GM12892 (cell line): ENCODE data around the gene TCTA.

ENCODE experiments used
- DNase-seq: peaks from one replicate; pipeline ENCODE4 v3.0.0; 2011; ENCODE audit not compliant: insufficient read length
- FAIRE-seq: peaks from 2 replicates; lab custom pipeline; 2011; peaks lifted over from hg19 to GRCh38; lab: Jason Lieb, UNC
- POLR2A ChIP-seq: IDR thresholded peaks from 2 replicates; pipeline ENCODE4 v1.6.1; 2011; ENCODE audit warnings: low read depth, low read length, control low read depth
- POLR2AphosphoS5 ChIP-seq: IDR thresholded peaks from 2 replicates; pipeline ENCODE4 v1.6.1; 2011; ENCODE audit warnings: low read depth, low read length, control low read depth
- TAF1 ChIP-seq: IDR thresholded peaks from 2 replicates; pipeline ENCODE4 v1.6.1; 2011; ENCODE audit warnings: low read depth, mild to moderate bottlenecking, control low read depth, low read length, borderline replicate concordance

The TCTA gene

DNA sequence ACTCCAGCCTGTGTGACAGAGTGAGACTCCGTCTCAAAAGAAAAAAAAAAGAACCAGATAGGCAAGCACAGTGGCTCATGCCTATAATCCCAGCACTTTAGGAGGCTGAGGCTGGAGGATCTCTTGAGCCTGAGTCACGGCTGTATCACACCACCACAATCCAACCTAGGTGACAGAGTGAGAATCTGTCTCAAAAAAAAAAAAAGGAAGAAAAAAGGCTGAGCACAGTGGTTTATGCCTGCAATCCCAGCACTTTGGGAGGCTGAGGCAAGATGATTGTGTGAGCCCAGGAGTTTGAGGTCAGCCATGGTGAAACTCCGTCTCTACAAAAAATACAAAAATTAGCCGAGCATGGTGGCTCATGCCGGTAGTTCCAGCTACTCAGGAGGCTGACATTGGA lies 22.5 kb downstream of the TCTA start:
- no peak for TF ChIP-seq POLR2AphosphoS5
- no peak for TF ChIP-seq TAF1
- TF ChIP-seq POLR2A: no peak
- FAIRE-seq: no peak
- DNase-seq: no peak

DNA sequence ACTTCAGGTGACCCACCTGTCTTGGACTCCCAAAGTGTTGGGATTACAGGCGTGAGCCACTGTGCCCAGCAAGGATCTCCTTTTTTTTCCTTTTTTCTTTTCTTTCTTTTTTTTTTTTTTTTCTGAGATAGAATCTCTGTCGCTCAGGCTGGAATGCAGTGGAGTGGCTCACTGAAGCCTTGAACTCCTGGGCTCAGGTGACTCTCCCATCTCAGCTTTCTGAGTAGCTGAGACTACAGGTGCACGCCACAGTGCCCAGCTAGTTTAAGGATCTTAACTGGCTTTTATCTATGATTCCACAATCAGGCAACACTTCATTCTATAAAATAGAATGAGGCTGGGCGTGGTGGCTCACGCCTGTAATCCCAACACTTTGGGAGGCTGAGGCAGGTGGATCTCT lies 33.2 kb downstream of the TCTA start:
- FAIRE-seq (no peak), DNase-seq (no peak)
- TF ChIP-seq POLR2A (no peak), TAF1 (no peak), POLR2AphosphoS5 (no peak)

DNA sequence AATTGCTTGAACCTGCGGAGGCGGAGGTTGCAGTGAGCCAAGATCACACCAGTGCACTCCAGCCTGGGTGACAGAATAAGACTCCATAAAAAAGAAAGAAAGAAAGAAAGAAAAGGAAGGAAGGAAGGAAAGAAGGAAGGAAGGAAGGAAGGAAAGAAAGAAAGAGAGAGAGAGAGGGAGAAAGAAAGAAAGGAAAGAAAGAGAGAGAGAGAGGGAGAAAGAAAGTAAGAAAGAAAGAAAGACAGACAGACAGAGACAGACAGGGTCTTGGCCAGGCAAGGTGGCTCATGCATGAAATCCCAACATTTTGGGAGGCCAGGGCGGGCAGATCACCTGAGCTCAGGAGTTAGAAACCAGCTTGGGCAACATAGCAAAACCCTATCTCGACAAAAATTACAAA lies 41.4 kb downstream of the TCTA start:
- no peak for FAIRE-seq
- DNase-seq: no peak

DNA sequence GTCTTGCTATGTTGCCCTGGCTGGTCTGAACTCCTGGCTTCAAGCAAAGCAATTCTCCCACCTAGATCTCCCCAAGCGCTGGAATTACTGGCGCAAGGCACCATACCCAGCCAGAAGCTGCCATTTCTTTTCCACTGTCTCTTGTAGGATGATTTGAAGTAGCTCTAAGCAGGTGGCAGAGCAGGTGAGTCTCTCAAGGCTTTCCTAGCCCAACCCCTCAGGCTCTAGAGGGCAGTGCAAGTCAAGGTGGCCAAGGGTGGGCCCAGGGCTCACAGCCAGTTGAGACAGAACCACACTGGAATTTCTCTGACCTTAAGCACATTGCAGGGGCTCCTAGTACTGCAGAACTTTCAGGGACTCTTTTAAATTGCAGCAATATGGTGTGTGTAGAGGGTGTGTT lies 42.2 kb downstream of the TCTA start:
- no peak for DNase-seq
- TF ChIP-seq TAF1 (no peak), POLR2AphosphoS5 (no peak), POLR2A (no peak)
- FAIRE-seq: no peak

More for the DNA sequence above, 41.4 kb downstream of the TCTA start:
- TF ChIP-seq POLR2A (no peak), POLR2AphosphoS5 (no peak), TAF1 (no peak)

DNA sequence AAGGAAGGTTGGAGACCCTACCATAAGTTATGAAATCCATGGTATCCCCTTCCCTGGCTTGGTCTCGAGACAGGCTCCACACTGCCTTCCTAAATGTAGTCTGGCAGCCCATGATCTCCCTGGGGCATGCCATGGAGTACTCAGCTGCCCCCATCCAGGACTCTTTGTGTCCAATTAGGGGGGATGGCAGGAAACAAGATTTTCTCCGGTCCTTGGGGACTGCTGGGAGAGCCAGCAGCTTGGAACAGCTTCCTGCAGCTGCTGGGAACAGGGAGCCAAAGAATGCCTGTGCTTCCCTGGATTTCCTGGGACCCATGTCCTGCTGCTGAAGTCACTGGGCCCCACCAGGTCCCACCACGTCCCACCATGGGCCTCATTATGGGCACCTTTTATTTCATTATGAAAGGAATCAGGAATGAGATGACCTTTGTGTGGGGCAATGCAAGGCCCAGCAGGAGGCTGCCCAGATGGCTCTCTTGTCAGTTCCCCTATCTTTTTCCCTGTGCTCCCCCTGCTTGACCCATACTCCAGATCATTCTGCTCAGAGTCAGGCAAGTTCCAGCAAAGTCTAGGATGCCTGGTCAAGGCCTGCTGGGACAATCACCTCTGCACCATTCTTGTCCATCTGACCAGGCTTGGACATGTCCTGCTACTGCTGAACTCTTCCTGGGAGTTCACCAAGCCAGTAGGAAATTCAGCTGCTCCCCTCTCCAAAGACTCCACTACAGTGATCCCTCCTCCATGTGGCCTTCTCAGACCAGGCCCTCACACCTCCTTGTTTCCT lies 42.9 kb downstream of the TCTA start:
- FAIRE-seq (no peak), DNase-seq (no peak)
- TF ChIP-seq POLR2A: no peak
- TF ChIP-seq POLR2AphosphoS5: no peak
- no peak for TF ChIP-seq TAF1

DNA sequence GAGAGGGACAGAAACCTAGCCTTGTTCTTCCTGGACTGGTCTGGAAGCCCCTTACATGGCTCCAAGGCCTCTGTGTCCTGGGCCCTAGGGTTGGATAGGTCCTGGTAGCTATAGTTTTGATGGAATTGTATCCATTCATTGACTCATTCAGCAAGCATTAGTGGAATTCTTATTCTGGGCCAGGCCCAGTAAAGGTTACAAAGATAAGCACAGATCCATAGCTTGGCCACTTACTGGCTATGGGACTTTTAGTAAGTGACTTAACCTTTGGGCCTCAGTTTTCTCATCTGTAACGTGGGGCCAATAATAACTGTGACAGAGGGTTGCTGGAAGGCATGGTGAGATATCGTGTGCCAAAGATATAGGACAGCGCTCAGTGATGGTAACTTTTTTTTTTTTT lies 44.2 kb downstream of the TCTA start:
- FAIRE-seq (no peak), DNase-seq (no peak)
- no peak for TF ChIP-seq POLR2A
- TF ChIP-seq TAF1: no peak
- no peak for TF ChIP-seq POLR2AphosphoS5

DNA sequence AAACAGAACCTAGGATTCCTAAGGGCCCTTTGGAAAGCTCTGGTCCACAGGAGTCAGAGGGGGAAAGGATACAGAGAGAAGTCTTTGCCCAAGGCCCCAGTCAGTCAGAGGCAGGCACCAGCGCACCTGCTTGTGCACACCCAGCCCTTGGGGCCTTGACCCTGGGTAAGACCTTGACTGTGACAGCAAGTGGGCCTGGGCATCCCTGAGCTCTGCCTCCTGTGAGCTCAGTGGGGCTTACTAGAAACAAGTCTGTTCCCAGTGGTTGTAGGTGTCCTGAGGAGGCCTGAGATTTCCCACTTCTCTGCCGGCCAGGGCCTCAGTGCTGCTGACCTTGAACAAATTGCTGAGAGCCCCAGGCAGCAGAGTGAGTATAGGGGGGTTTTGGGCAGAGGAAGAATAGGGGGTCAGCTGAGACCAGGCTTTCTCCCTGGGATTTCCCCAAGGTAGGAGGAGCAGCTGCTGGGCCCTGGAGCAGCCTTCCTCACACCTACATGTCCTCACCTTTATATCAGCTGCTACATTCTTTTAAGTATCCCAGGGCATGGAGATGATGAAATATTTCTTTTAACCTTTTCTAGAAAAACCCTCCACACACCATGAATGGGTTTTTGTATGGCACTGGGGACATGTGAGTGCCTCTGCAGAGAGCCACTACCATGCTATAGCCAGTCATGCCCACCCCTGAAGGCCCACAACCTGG lies 48.1 kb downstream of the TCTA start:
- DNase-seq (no peak), FAIRE-seq (no peak)
- TF ChIP-seq POLR2AphosphoS5 (no peak), TAF1 (no peak), POLR2A (no peak)

DNA sequence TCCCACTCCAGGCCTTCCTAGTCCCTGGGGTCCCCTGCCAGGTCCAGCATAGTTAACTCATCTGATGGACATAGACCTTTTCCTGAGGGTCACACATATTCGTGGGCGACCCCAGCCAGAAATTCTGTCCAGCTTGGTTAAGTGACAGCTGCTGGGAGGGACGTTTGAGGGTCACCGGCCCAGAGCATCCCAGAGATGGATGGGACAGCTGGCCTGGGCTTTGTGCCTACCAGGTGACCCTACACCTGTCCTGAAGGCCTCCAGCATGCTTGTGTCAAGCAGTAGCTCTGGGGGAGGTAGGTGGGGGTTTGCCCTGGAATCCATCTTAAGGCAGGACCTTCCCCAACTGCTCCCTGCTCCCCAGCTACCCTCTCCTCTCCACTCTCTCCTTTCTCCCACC lies 48.7 kb downstream of the TCTA start:
- TF ChIP-seq TAF1 (no peak), POLR2AphosphoS5 (no peak), POLR2A (no peak)
- DNase-seq: no peak
- no peak for FAIRE-seq

DNA sequence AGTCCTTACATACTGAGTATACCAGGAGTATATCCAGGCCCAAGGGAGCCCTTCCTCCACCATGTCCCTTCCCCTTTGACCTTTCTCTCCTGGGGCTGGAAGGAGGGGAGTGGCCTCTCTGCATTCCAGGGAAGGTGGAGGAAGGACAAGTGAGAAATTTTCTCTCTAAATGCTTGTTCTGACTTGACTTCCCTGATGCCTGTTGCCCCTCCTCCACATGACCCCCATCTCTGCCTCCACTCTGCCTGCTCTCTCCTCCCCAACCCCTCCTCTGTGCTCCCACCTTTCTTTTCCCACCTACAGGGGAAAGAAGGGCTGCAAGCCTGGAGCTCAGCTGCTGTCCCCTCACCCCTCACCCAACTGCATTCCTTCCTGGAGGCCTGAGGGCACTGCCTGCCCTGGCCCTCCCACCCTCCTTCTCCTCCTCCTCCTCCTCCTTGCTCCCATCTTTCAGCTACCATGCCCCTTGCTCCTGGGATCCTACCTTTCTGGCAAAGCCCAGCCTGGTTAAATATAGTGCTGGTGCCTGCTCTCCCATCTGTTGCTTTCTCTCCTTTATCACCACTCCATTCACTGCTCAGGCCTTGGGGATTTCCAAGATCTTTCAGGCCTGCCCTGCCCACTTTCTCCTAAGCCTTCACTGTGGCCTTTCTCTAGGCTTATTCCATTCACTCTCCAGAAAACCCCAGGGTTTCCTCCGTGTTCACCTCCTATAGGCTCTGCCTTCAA lies 49.4 kb downstream of the TCTA start:
- TF ChIP-seq POLR2AphosphoS5 (no peak), TAF1 (no peak), POLR2A (no peak)
- no peak for DNase-seq
- no peak for FAIRE-seq

DNA sequence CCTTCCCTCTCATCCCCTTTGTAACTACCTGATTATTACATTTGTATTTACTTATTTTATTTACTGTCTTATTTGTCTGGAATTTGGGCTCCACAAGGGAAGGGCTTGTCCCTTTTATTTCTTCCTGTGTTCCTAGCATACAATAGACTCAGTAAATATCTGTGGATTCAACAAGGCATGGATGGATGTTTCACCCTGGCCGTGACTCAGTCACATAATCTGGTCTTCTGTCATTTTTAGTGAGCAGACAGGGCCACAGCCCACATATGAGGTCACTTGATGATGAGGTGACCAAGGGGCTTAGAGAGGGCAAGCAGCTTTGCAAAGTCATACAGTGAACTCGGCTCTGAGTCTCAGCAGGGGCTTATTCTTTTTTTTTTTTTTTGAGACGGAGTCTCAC lies 50.0 kb downstream of the TCTA start:
- DNase-seq (no peak), FAIRE-seq (no peak)
- TF ChIP-seq POLR2A: no peak
- TF ChIP-seq POLR2AphosphoS5: no peak
- no peak for TF ChIP-seq TAF1
